ENCODE measurements around the gene DIAPH3.

The DIAPH3 gene

DNA sequence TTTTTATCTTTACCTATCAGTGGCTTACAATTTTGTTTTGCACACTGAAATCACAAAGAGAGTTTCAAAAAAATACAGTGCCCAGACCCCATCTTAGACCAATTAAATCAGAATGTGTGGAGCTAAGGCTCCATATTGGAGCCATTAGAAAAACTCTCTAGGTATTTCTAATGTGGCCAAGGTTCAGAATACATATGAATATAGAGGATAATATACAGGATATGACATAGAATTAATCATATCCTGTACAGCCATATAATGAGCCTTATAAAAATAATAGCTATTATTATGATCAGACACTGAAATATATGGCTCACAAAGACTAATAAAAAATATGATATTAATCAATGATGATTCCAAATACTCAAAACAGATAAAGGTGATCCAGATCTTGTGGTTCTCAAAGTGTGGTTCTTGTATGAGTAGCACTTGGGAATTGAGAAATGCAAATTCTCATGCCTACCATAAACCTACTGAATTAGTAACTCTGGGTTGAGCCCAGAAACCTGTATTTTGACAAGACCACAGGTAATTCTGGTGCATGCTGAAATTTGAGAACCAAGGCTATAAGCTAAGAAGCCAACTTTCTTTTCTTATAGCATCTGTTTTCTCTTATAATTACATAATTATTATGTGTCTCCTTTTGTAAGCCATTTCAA, 408.0 kb downstream of the DIAPH3 start:
- no peak for DNase-seq

DNA sequence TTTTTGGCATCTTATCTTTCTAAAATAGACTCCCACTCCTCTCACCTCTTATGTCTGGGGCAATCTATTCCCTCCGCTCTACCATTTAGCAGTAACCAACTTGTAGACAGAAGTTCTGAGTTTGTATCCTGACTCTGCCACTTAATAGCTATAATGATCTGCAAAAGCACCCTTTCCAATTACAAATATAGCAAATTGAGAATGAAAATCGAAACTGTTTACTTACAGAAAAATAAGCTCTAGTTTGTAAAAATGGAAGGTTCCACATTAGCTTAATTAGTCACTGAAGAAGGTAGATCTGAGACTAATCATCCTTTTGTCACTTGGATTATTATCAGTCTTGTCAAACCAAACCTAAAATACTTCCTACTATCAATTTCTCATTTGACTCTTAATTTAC, 409.3 kb downstream of the DIAPH3 start:
- no peak for DNase-seq

DNA sequence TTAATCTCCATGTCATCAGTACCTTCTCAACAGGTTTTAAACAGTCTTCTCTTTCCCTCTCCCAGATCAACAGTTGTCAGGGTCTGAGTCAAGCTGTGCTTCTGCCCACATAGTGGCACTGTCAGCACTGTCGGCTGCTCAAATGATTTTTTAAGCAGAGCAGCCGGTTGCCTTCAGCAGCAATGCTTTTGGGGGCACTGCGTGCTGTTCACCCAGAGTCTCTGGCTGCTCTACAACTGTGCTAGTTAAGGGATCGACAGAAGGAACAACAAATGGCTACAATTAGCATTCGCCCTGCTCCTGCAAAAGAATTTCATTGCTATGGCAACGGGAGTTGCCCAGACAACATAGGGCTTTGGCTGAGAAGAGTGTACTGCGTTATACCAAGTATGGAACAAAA, 412.9 kb downstream of the DIAPH3 start:
- peak in 1 of 2 experiments; percentile 10 for DNase-seq

- DNase-seq, result no peak
These were observed 415.7 kb downstream of the DIAPH3 start for GRCh38 chr13:59748046-59748445.

DNA sequence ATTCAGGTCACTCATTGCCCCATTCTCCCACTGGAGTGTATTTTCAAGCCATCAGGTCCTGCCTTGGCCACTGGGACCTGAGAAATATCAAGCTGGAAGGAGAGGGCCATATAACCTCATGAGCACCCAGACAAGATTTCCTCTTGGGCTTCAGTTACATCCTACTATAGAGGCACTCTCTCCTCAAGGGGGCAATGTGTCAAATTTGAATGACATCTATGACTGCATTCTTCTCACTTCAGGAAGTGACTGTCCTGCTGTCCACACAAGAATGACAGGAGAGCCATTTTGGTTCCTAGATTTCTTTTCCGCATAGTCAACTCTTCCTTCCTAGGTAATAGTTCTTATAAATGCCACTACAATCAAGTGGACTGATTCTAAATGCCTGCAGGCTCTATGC, 416.2 kb downstream of the DIAPH3 start:
- no peak for DNase-seq

- no peak for DNase-seq
These were observed 417.3 kb downstream of the DIAPH3 start for GRCh38 chr13:59746291-59746962.

DNA sequence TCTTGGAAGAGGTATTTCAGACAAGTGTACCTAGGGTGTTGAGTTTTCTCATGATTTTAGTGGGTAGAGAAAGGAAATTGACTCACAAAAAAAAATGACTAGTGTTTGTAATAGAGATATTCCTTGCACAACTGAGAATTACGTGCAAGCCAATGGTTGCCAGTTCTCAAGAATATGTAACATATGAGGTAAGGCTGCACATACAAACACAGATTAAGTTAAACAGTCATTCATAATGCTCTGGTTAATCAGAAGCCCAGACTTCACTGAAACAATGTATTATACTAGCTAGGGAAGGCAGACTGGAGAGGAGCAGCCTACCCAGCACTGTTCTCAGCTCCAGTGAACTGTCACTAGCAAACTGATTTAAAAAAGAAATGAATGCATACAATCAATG, 418.3 kb downstream of the DIAPH3 start:
- no peak for DNase-seq

DNA sequence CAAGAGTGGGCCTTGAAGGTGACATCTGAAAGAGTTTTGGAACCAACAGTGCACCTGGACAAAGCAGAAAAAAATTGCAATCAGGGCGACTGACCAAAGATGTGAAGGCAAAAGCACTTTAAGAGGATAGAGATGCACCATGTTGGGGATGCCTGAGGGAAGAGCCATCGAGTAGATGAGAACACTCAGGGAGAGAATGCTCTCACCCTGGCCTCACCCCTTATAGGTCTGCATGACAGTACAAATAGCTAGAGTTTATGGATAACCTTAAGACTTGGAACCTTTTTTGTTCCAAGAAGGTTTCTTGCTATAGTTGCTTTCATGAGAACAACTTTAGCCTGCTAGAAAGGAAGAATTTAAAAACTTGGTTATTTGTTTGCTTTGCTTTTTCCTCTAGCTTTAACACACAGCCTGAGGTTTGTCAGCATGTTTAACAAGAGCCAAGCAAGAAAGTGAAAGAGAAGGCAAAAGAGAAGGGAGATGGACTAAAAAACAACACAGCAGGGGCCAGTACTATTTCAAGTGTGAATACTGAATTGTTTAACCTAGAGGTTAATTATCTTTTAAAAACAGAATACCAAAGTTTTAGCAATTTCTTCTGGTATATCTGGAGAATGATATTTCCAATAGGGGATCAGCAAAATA, 418.9 kb downstream of the DIAPH3 start:
- no peak for DNase-seq

DNA sequence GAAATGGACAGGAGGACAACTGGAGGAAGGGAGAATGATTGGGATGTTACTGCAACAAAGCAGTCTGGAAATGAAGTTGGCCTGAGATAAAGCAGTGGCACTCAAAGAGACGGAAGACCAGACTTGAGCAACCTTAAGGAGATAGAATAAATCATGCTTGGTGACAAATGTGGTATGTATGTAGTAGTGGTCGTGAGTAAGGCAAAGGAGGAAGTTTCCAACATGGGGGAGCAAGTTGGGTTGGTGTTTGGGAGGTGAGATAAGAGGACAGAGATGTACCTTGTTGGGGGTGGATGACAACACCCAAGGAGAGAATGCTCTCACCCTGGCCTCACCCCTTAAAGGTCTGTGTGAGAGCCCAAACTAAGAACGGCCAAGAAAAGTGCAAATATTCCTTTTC, 420.5 kb downstream of the DIAPH3 start:
- DNase-seq, result no peak

- no peak for DNase-seq
These were observed 421.3 kb downstream of the DIAPH3 start for GRCh38 chr13:59742467-59742866.

- DNase-seq, result no peak
These were observed 424.8 kb downstream of the DIAPH3 start for GRCh38 chr13:59738921-59739320.

- DNase-seq, result no peak
These were observed 429.3 kb downstream of the DIAPH3 start for GRCh38 chr13:59734393-59734792.

DNA sequence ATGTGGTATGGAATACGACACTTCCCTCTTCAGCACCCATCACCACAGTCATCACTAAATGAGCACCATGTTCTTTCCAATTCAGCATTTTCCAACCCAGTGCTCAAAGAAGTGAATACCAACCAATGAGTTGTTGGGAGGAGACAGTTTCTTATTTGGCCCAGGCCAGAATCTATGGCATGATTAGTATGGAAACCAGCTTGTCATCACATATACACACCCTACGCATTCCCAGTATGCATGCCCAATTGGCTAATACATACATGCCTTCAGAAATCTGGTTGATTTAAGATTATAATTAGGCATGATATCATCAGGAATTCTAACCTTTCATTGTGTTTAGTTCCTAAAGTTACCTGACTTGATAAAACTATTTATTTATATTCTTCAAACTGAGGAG, 430.0 kb downstream of the DIAPH3 start:
- DNase-seq, result no peak

- no peak for DNase-seq
These were observed 433.7 kb downstream of the DIAPH3 start for GRCh38 chr13:59730026-59730425.

DNA sequence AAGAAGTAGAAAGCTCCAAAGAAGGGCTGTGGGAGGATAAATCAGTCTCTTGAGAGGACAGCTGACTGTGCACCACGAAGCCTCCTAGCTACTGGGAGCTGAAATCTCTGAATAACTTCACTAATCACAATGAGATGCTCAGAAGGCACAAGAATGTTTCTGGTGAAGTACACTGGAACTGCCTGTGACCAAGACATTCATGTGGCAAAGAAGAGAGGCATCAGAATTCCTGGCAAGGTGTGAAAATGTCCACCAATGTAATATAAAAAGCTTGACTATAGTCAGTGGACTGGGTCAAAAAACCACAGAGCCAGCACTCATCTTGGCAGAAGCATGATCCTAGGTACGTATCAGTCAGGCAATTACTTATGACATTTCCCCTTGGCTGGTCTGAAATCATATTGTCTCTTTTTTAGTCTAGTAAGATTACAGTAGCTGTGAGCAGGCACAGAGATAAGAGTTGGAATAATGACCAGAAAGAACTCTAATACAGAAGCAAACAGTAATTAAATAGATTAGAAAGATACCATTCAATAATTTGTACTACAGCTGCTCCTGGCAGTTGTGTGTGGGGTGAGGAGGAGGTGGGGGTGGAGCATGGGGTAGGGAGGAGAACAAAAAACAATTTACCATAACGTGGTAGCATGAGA, 434.7 kb downstream of the DIAPH3 start:
- peak in 1 of 2 experiments; percentile 25 for DNase-seq

DNA sequence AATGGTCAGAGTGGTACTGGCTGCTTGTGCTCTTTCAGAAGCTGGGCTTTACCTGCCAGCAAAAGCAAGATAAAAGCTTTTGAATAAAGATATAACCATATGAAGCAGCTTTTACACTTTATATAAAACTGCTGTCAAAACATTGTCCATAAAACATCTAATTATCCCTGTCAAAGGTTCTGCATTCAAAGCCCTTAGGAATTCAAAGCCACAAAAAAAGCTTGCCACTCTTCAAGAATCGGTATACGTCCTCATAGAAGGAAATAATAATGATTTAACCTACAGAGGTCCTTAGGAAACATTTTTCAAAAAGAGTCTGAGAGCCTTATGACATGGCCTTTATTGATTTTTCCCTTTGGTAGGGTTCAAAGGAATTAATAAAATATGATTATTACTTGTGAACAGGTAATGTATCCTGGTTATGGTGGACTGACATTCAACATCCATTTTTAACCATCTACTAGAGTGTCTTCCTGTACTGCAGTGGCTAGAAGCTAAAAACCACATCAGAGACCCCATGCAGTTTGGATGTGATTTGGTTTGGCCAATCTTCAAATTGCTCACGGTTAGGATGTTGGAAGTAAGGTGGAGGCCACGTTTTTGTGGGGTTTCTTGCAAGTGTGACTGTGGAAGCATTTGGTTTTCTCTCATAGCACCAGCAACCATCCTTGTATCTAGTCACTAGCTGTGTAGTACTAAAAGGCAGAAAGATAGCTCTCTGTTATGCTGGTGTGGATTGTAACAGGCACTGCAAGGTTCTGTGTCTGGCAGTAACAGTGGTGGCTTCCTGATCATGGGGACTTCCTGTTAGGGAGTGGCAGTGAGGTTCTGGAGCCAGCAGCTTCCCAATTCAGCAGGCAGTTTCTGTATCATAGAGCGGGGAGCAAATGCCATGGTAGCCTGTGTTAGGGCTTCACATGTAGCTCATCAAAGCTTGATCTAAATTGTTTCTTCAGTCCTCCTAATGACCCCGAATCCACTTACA, 441.5 kb downstream of the DIAPH3 start:
- DNase-seq, result no peak

- DNase-seq, result no peak
These were observed 448.1 kb downstream of the DIAPH3 start for GRCh38 chr13:59715611-59716010.

GRCh38 chr13:59710996-59711701, 452.6 kb downstream of the DIAPH3 start:
- no peak for DNase-seq

- no peak for DNase-seq
These were observed 453.3 kb downstream of the DIAPH3 start for GRCh38 chr13:59710416-59710815.

DNA sequence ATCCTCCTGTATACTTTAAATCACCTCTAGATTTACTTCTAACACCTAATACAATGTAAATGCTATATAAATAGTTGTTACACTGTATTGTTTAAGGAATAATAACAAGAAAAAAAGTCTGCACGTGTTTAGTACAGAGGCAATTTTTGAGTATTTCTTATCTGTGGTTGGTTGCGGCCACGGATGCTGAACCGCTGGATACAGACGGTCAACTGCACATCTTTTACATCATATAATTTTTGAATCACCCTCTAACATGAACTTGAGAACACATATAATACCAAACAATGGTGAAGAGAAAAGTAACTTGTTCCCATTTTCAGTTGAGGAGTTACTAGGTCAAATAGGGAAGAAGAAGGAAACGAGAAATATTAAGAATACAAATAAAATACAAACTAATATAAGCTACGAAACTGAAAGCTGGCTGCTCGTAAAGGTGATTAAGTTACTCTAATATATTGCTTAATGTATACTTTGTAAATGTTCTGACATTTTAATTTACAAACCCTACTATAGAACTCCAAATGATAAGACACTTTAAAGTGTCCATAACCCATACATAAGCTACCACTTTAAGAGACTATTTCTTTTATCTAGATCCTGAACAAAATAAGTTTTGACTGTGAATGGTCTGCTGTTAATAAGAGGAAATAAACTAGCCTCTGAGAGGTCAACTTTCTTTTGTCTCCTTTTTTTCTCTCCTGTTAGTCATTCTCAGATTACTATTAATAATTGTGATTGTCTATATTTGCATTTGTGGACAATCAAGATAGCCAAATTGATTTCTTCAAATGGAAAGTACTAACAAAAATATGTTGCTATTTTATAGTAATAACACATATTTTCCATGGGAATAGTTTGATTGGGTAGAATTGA, 457.4 kb downstream of the DIAPH3 start:
- DNase-seq, result no peak

- no peak for DNase-seq
These were observed 461.5 kb downstream of the DIAPH3 start for GRCh38 chr13:59702269-59702668.
